PC-9 (cell line): ENCODE data around the gene GAB4.

ENCODE experiments used
- CTCF ChIP-seq: fragments of 200-600 bp; sonication (generic); conservative IDR thresholded peaks from 2 replicates; pipeline ENCODE4 v1.6.1; 2017; ENCODE audit warnings: mixed run types, antibody characterized with exemption, mild to moderate bottlenecking, moderate library complexity
- EZH2 ChIP-seq: fragments of 200-600 bp; sonication (generic); IDR thresholded peaks from 2 replicates; pipeline ENCODE4 v1.8.0; 2017; ENCODE audit warnings: antibody characterized with exemption, low read depth

- TF ChIP-seq CTCF, result no peak
- no peak for TF ChIP-seq EZH2
Measured at GRCh38 chr22:16956290-16956689, 51.7 kb downstream of the GAB4 start.
